HCT116 (cell line): Measurements from ENCODE around the gene ST3GAL3. TPM values are rescaled to one million over a fixed set of nuclear protein-coding genes. Genes with fewer than 3 reads are reported as not detected.

Experiments
- ATAC-seq: fragments of 200-7000 bp; cut with Tn5 transposase; 2 replicates; pipeline ENCODE4 v1.9.1; 2020; ENCODE audit warnings: mild to moderate bottlenecking, moderate library complexity
- BruUV-seq: library from RNA; stranded (reverse); fragments of 400-500 nt; replicated peaks from 2 replicates; lab custom pipeline; 2021; lab: Mats Ljungman, UMichigan
- CTCF ChIA-PET: fragments of 300-600 bp; sonication (Branson Sonifier 250); formaldehyde crosslinking; loops from one replicate; lab custom pipeline; 2021; ENCODE audit warnings: antibody characterized with exemption; lab: Charles Lee
- POLR2A ChIA-PET: fragments of 300-600, 350-600 bp; sonication (Branson Sonifier 250); formaldehyde crosslinking; loops from one replicate; lab custom pipeline; 2021; ENCODE audit warnings: antibody characterized with exemption; lab: Charles Lee
- RAD21 ChIA-PET, 2 experiments: fragments of 300-600 bp; sonication (Branson Sonifier 250); formaldehyde crosslinking; loops; one replicate each; lab custom pipeline; 2023; ENCODE audit warnings: low total read pairs in 2 of 2; ENCODE audit not compliant: uncharacterized antibody in 2 of 2, unreplicated experiment in 2 of 2, low non-redundant PET in 1 of 2; lab: Charles Lee
- DNase-seq: peaks from one replicate; pipeline ENCODE4 v3.0.0-alpha.2; 2010; ENCODE audit warnings: low read depth, low spot score
- H2AFZ ChIP-seq: fragments of 200-600 bp; shearing (Covaris generic), sonication (generic); 2 replicates; pipeline ENCODE4 v1.6.1; 2017; ENCODE audit warnings: low read depth, mixed run types, mixed read lengths, antibody characterized with exemption, low read length; ENCODE audit not compliant: poor library complexity, severe bottlenecking
- H3K27ac ChIP-seq: 2 replicates; pipeline ENCODE4 v1.5.1; 2012; ENCODE audit warnings: low read depth, low read length
- H3K27me3 ChIP-seq: fragments of 200-600 bp; sonication (generic); 2 replicates; pipeline ENCODE4 v1.6.1; 2016; ENCODE audit warnings: mixed run types, low read length, mixed read lengths; ENCODE audit not compliant: insufficient read depth
- H3K36me3 ChIP-seq, 2 experiments: fragments of 200-500 bp in 1 of 2; fragments of 200-600 bp in 1 of 2; sonication (Bioruptor generic) in 1 of 2; sonication (generic) in 1 of 2; 2 replicates each; pipeline versions ENCODE4 v1.5.1 to v1.6.1; 2014 to 2016; ENCODE audit warnings: low read length in 2 of 2, inconsistent platforms in 1 of 2, mixed read lengths in 1 of 2, mixed run types in 1 of 2; ENCODE audit not compliant: insufficient read depth in 2 of 2, control insufficient read depth in 1 of 2
- H3K4me1 ChIP-seq, 2 experiments: fragments of 200-600 bp in 1 of 2; sonication (generic) in 1 of 2; 2 replicates each; pipeline versions ENCODE4 v1.5.1 to v1.6.1; 2012 to 2017; ENCODE audit warnings: low read length in 2 of 2, inconsistent platforms in 1 of 2, mild to moderate bottlenecking in 1 of 2, mixed read lengths in 1 of 2, mixed run types in 1 of 2, moderate library complexity in 1 of 2; ENCODE audit not compliant: insufficient read depth in 2 of 2, control insufficient read depth in 1 of 2
- H3K4me2 ChIP-seq: fragments of 200-600 bp; sonication (generic); 2 replicates; pipeline ENCODE4 v1.6.1; 2017; ENCODE audit warnings: mixed run types, low read length, mixed read lengths
- H3K4me3 ChIP-seq, 2 experiments: fragments of 200-600 bp in 1 of 2; sonication (generic) in 1 of 2; replicated peaks in 1 of 2; 2 replicates each; pipeline ENCODE4 v1.5.1; 2011 to 2016; ENCODE audit warnings: low read length in 2 of 2, control low read depth in 1 of 2, low read depth in 1 of 2, mild to moderate bottlenecking in 1 of 2, mixed read lengths in 1 of 2, mixed run types in 1 of 2
- H3K79me2 ChIP-seq: fragments of 200-600 bp; sonication (generic); 2 replicates; pipeline ENCODE4 v1.6.1; 2017; ENCODE audit warnings: mild to moderate bottlenecking, mixed run types, low read length, moderate library complexity, mixed read lengths; ENCODE audit not compliant: insufficient read depth
- H3K9ac ChIP-seq: fragments of 200-600 bp; sonication (generic); 2 replicates; pipeline ENCODE4 v1.6.1; 2016; ENCODE audit warnings: low read length, mixed read lengths
- H3K9me2 ChIP-seq: fragments of 200-600 bp; sonication (generic), shearing (Covaris generic); 2 replicates; pipeline ENCODE4 v1.6.1; 2017; ENCODE audit warnings: mixed run types, mild to moderate bottlenecking, moderate library complexity; ENCODE audit not compliant: insufficient read depth
- H3K9me3 ChIP-seq, 2 experiments: fragments of 200-500 bp in 1 of 2; fragments of 200-600 bp in 1 of 2; sonication (Bioruptor generic) in 1 of 2; sonication (generic) in 1 of 2; 2 replicates each; pipeline ENCODE4 v1.6.1; 2014 to 2017; ENCODE audit warnings: low read length in 2 of 2, mixed read lengths in 2 of 2, inconsistent platforms in 1 of 2, low read depth in 1 of 2, mild to moderate bottlenecking in 1 of 2, mixed run types in 1 of 2, moderate library complexity in 1 of 2; ENCODE audit not compliant: control insufficient read depth in 1 of 2, insufficient read depth in 1 of 2
- H4K20me1 ChIP-seq: fragments of 200-600 bp; sonication (generic), shearing (Covaris generic); 2 replicates; pipeline ENCODE4 v1.6.1; 2017; ENCODE audit warnings: mixed run types, mild to moderate bottlenecking, moderate library complexity; ENCODE audit not compliant: insufficient read depth
- ATF3 ChIP-seq: IDR thresholded peaks from 2 replicates; pipeline ENCODE4 v1.6.1; 2012
- CBX3 ChIP-seq: IDR thresholded peaks from 2 replicates; pipeline ENCODE4 v1.6.1; 2012; ENCODE audit warnings: low read depth
- CEBPB ChIP-seq: IDR thresholded peaks from 2 replicates; pipeline ENCODE4 v1.6.1; 2012; ENCODE audit warnings: low read depth
- CTCF ChIP-seq, 3 experiments: fragments of 200-600 bp in 1 of 3; sonication (generic) in 1 of 3; IDR thresholded peaks in 2 of 3; conservative IDR thresholded peaks in 1 of 3; 2 replicates each; pipeline ENCODE4 v1.5.1; 2012 to 2017; ENCODE audit warnings: low read depth in 2 of 3, low read length in 2 of 3, antibody characterized with exemption in 1 of 3, borderline replicate concordance in 1 of 3, control low read depth in 1 of 3, mild to moderate bottlenecking in 1 of 3, mixed read lengths in 1 of 3, mixed run types in 1 of 3, moderate library complexity in 1 of 3; ENCODE audit not compliant: insufficient read depth in 1 of 3
- EGR1 ChIP-seq: IDR thresholded peaks from 2 replicates; pipeline ENCODE4 v1.6.1; 2012; ENCODE audit warnings: low read depth
- ELF1 ChIP-seq: IDR thresholded peaks from 2 replicates; pipeline ENCODE4 v1.6.1; 2012; ENCODE audit warnings: low read depth, borderline replicate concordance
- EZH2 ChIP-seq: fragments of 200-600 bp; sonication (generic); IDR thresholded peaks from 2 replicates; pipeline ENCODE4 v1.6.1; 2017; ENCODE audit warnings: antibody characterized with exemption, mixed run types
- EZH2phosphoT487 ChIP-seq: fragments of 200-600 bp; IDR thresholded peaks from 2 replicates; pipeline ENCODE4 v1.6.1; 2018; ENCODE audit warnings: antibody characterized with exemption, borderline replicate concordance
- FOSL1 ChIP-seq: IDR thresholded peaks from 2 replicates; pipeline ENCODE4 v1.6.1; 2012; ENCODE audit warnings: low read depth
- JUND ChIP-seq: IDR thresholded peaks from 2 replicates; pipeline ENCODE4 v1.6.1; 2012
- MAX ChIP-seq: IDR thresholded peaks from 2 replicates; pipeline ENCODE4 v1.6.1; 2012
- POLR2A ChIP-seq: IDR thresholded peaks from 2 replicates; pipeline ENCODE4 v1.7.0; 2011; ENCODE audit warnings: borderline replicate concordance; ENCODE audit not compliant: insufficient read depth, insufficient read length; ENCODE audit errors: extremely low read depth
- REST ChIP-seq: IDR thresholded peaks from 2 replicates; pipeline ENCODE4 v1.6.1; 2012; ENCODE audit warnings: low read depth
- SIN3A ChIP-seq: IDR thresholded peaks from 2 replicates; pipeline ENCODE4 v1.6.1; 2012; ENCODE audit warnings: low read depth
- SP1 ChIP-seq: IDR thresholded peaks from 2 replicates; pipeline ENCODE4 v1.6.1; 2012; ENCODE audit warnings: low read depth
- SRF ChIP-seq: IDR thresholded peaks from 2 replicates; pipeline ENCODE4 v1.6.1; 2012; ENCODE audit warnings: low read depth
- YY1 ChIP-seq: IDR thresholded peaks from 2 replicates; pipeline ENCODE4 v1.6.1; 2011; ENCODE audit warnings: low read length, low read depth, moderate library complexity, mild to moderate bottlenecking; ENCODE audit not compliant: insufficient replicate concordance; ENCODE audit errors: extremely low read depth
- ZBTB33 ChIP-seq: IDR thresholded peaks from 2 replicates; pipeline ENCODE4 v1.6.1; 2011; ENCODE audit warnings: mild to moderate bottlenecking, low read length, moderate library complexity; ENCODE audit not compliant: insufficient replicate concordance; ENCODE audit errors: extremely low read depth
- ZFX ChIP-seq: fragments of 450-650 bp; IDR thresholded peaks from 2 replicates; pipeline ENCODE4 v1.6.1; 2017
- ZNF274 ChIP-seq: fragments of 200-500 bp; sonication (Bioruptor generic); IDR thresholded peaks from 2 replicates; pipeline ENCODE4 v1.6.1; 2014; ENCODE audit warnings: mild to moderate bottlenecking, low read depth, low read length, inconsistent platforms
- intact Hi-C: fragments of 100-400 bp; cut with micrococcal nuclease; formaldehyde crosslinking; loops from 2 replicates; pipeline ENCODE4 v1.10.0; 2022
- total RNA-seq: library from RNA; stranded (reverse); gene quantifications from one replicate; pipeline ENCODE4 v1.2.1, GENCODE V29; 2021; ENCODE audit not compliant: unreplicated experiment

ST3GAL3 gene
- total RNA-seq, 1 experiment from 2014 or later: 7.2 TPM

- H3K4me2 ChIP-seq: no peak overlapping the region
- ATAC-seq (no peak), DNase-seq (no peak)
- intact Hi-C loops: no loop called here
- POLR2A ChIA-PET: no interaction called here
- no peak overlapping the region for H3K4me3 ChIP-seq
- H3K4me1 ChIP-seq: peaks cover 10 to 25% of the 10 kb centered on the region in 2 experiments
- H3K36me3 ChIP-seq: no peaks in the 10 kb centered on the region
- H3K27me3 ChIP-seq: no peaks in the 10 kb centered on the region
- H3K79me2 ChIP-seq: no peaks in the 10 kb centered on the region
- RAD21 ChIA-PET: no interaction called here
- no peaks in the 10 kb centered on the region for H4K20me1 ChIP-seq
- no peak overlapping the region for H2AFZ ChIP-seq
- CTCF ChIA-PET: no interaction called here
- H3K9me3 ChIP-seq: no peaks in the 10 kb centered on the region
- H3K9me2 ChIP-seq: 0 out of 2 replicates have a peak, but pooled peaks cover 3% of the 10 kb centered on the region
- no peak overlapping the region for H3K9ac ChIP-seq
- TF ChIP-seq CBX3: no peak
- TF ChIP-seq ZNF274: no peak
- TF ChIP-seq JUND: no peak
- no peak for TF ChIP-seq EGR1
- no peak for TF ChIP-seq ELF1
- TF ChIP-seq POLR2A: no peak
- no peak for TF ChIP-seq SRF
- no peak for TF ChIP-seq ATF3
- no peak for TF ChIP-seq SIN3A
- TF ChIP-seq SP1: no peak
- TF ChIP-seq MAX: no peak
- TF ChIP-seq EZH2phosphoT487: no peak
- no peak for TF ChIP-seq CTCF (IDR thresholded peaks at IDR 0.05 in 2 of 3, conservative IDR thresholded peaks at IDR 0.05 in 1 of 3; ENCODE audit: borderline replicate concordance in 1 of 3, insufficient read depth in 1 of 3, low read depth in 2 of 3, low read length in 2 of 3)
- no peak for TF ChIP-seq FOSL1
- TF ChIP-seq ZFX: no peak
- TF ChIP-seq YY1: no peak
- TF ChIP-seq CEBPB: no peak
- no peak for TF ChIP-seq REST
- TF ChIP-seq ZBTB33: no peak
- TF ChIP-seq EZH2: no peak
- no peak overlapping the region for H3K27ac ChIP-seq
- BruUV-seq: no TSS peak
Measured at GRCh38 chr1:43866201-43866600, 158.9 kb downstream of the ST3GAL3 start.
